PFSK-1 (cell line): Measurements from ENCODE around the gene ANKRD33B.

Experiments
- FOXP2 ChIP-seq: optimal IDR thresholded peaks from 2 replicates; pipeline ENCODE3; 2011; ENCODE audit warnings: borderline replicate concordance, control low read depth, inconsistent platforms; ENCODE audit not compliant: insufficient read depth; ENCODE audit errors: extremely low read length, extremely low read depth
- POLR2AphosphoS5 ChIP-seq: IDR thresholded peaks from 2 replicates; pipeline ENCODE4 v1.6.1; 2012; ENCODE audit warnings: low read depth, mild to moderate bottlenecking, control low read depth, low read length, moderate library complexity
- REST ChIP-seq, 2 experiments: IDR thresholded peaks; 2 replicates each; pipeline versions ENCODE4 v1.6.1 to v1.8.0; 2011 to 2012; ENCODE audit warnings: low read depth in 2 of 2, low read length in 2 of 2, control low read depth in 1 of 2, inconsistent platforms in 1 of 2, mild to moderate bottlenecking in 1 of 2, moderate library complexity in 1 of 2; ENCODE audit not compliant: insufficient read depth in 1 of 2
- SIN3A ChIP-seq: IDR thresholded peaks from 2 replicates; pipeline ENCODE4 v1.6.1; 2012; ENCODE audit warnings: mild to moderate bottlenecking, low read length, moderate library complexity, borderline replicate concordance; ENCODE audit not compliant: insufficient read depth
- TAF1 ChIP-seq: IDR thresholded peaks from 2 replicates; pipeline ENCODE4 v1.6.1; 2012; ENCODE audit warnings: low read length, control low read depth, borderline replicate concordance; ENCODE audit not compliant: insufficient read depth

Gene ANKRD33B

DNA sequence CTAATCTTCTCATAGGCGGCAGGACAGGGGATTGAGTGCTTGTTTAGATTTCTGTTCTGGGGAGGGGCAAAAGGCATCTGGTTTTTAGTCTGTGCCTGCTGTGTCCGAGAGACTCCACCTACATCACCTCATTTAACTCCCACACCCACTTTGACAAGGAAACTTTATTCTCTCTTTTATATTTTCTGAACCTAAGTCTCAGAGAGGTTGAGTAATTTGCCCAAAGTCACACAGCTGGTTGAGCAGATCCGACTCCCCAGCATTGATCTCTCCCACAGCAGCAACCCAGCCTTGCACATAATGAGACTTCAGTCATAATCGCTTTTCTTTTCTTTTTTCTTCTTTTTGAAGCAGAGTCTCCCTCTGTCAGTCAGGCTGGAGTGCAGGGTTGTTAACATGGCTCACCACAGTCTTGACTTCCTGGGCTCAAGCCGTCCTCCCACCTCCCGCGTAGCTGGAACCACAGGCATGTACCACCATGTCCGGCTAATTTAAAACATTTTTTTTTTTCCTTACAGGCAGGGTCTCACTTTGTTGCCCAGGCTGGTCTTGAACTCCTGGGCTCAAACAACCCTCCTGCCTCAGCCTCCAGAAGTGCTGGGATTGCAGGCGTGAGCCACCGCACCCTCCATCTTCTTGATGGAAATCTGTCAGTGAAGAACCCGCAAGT is 36.5 kb upstream of the ANKRD33B start:
- no peak for TF ChIP-seq POLR2AphosphoS5
- TF ChIP-seq FOXP2 = no peak
- no peak for TF ChIP-seq SIN3A
- no peak for TF ChIP-seq TAF1
- no peak for TF ChIP-seq REST (IDR thresholded peaks at IDR 0.05; ENCODE audit: insufficient read depth in 1 of 2, low read depth in 2 of 2, low read length in 2 of 2)

DNA sequence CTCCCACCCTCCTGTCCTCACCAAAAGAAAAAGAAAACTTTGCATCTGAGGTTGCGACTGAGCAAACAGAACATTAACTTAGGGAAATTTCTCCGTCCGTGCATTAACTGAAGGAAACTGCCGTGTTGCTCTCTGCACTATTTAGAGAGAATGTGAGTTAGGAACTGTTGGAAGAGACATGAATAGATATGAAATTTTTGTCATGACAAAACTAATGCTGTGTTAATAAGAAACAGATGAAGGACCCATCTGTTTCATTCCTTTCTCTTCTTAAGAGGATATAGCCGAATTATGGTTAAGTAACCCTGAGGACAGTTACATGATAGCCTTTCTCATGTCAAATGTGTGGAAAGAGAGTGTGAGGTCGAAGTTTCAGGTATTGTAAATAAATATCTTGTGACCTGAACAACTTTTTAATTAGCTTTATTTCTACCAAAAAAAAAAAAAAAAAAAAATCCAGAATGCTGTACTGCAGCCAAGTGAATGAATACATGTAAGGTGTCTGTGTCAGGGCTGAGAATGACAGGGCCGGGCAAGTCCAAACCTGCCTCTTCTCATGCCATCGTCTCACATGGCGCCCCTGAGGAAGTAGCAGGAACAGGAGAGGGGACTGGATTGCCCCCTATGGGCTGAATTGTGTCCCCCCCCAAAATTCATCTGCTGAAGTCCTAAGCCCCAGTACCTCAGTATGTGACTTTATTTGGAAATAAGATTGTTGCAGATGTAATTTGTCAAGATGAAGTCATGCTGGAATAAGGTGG is 35.6 kb upstream of the ANKRD33B start:
- TF ChIP-seq TAF1 = no peak
- no peak for TF ChIP-seq REST (IDR thresholded peaks at IDR 0.05; ENCODE audit: insufficient read depth in 1 of 2, low read depth in 2 of 2, low read length in 2 of 2)
- no peak for TF ChIP-seq FOXP2
- no peak for TF ChIP-seq SIN3A
- no peak for TF ChIP-seq POLR2AphosphoS5

- TF ChIP-seq SIN3A (no peak), POLR2AphosphoS5 (no peak), TAF1 (no peak), FOXP2 (no peak), REST (IDR thresholded peaks at IDR 0.05; ENCODE audit: insufficient read depth in 1 of 2, low read depth in 2 of 2, low read length in 2 of 2) (no peak)
These were observed 35.0 kb upstream of the ANKRD33B start for GRCh38 chr5:10528827-10529226.

DNA sequence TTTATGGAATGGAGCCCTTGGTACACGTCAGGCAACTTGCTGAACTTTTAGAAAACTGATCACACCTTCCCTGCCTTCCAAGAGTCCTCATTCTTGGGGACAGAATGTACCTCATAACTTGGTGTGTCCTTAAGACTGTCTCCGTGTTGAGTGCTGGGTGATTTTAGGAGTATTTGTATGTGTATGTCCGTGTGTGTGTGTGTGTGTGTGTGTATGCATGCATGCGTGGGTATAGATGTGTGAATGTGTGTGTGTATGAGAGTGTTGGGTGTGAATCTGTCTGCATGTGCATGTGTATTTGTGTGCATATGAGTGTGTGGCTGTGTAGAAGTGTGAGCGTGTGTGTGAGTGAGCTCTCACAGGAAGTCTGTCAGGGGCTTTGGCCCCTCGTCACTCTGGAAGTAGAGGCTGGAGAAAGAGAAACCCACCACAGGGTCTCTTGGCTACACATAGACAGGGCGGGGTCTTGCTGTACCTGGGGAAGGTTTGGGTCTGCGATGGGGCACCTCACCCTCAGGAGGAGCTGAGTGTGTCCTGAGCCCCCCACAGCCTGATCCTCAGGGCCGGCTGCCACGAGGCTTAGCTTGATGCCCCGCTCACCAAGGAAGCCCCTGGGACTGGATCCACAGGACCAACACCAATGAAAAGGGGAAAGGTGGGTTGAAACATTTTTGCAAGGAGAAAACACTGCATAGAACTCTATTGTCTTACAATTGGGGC is 33.1 kb upstream of the ANKRD33B start:
- TF ChIP-seq SIN3A (no peak), FOXP2 (no peak), TAF1 (no peak), POLR2AphosphoS5 (no peak), REST (IDR thresholded peaks at IDR 0.05; ENCODE audit: insufficient read depth in 1 of 2, low read depth in 2 of 2, low read length in 2 of 2) (no peak)
